ENCODE measurements around the gene SCNN1A.

DNA sequence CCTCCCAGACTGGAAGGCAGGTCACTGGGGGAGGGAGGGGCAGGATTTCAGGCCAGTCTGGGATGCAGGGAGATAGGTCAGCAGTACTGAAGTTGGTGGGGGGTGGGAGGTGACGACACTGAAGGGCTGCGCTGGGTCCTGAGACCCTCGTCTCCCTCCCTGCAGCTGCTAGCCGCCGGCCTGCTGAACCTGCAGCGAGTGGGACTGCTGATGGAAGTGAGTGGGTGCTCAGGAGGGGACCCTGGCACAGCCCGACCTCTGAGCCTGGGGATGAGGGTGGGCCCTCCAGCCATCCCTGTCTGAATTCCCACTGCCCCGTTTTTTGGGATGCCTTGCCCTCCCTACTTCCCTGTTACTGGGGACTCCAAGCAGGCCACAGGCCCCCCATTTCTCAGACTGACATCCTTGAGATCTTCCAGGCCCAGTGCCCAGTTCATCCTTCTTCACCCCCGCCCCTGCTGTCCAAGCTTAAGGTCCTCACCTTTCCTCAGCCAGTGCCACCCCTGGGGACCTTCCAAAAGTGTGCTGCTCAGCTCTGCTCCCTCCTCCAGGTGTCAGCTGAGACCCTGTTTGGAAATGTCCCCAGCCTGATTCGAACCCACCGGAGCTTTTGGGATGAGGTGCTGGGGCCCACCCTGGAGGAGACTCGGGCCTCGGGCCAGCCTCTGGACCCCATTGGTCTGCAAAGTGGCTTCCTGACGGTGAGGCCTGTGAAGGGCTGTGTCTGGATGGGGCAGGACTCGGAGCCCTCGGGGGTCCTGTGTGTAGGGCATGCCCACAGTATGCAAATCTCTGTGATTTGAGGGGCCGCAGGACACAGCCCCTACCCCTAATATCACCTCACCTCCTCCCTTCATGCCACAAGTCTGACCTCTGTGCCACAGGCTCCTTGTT is 59.4 kb downstream of the SCNN1A start:
- TF ChIP-seq, protein P1, sequence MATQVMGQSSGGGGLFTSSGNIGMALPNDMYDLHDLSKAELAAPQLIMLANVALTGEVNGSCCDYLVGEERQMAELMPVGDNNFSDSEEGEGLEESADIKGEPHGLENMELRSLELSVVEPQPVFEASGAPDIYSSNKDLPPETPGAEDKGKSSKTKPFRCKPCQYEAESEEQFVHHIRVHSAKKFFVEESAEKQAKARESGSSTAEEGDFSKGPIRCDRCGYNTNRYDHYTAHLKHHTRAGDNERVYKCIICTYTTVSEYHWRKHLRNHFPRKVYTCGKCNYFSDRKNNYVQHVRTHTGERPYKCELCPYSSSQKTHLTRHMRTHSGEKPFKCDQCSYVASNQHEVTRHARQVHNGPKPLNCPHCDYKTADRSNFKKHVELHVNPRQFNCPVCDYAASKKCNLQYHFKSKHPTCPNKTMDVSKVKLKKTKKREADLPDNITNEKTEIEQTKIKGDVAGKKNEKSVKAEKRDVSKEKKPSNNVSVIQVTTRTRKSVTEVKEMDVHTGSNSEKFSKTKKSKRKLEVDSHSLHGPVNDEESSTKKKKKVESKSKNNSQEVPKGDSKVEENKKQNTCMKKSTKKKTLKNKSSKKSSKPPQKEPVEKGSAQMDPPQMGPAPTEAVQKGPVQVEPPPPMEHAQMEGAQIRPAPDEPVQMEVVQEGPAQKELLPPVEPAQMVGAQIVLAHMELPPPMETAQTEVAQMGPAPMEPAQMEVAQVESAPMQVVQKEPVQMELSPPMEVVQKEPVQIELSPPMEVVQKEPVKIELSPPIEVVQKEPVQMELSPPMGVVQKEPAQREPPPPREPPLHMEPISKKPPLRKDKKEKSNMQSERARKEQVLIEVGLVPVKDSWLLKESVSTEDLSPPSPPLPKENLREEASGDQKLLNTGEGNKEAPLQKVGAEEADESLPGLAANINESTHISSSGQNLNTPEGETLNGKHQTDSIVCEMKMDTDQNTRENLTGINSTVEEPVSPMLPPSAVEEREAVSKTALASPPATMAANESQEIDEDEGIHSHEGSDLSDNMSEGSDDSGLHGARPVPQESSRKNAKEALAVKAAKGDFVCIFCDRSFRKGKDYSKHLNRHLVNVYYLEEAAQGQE (IDR thresholded peaks at IDR 0.05; ENCODE audit: low read depth): no peak
- no peak for TF ChIP-seq CEBPB (IDR thresholded peaks at IDR 0.05; ENCODE audit: low read depth)
